WTC11 (cell line): ENCODE data around the gene OPRM1.

Source experiments
- GABPB1 ChIP-seq: sonication (generic); formaldehyde crosslinking; IDR thresholded peaks from 2 replicates; pipeline ENCODE4 v1.8.1; 2023; ENCODE audit warnings: mild to moderate bottlenecking, missing genetic modification reagents
- NR1H2 ChIP-seq: sonication (generic); formaldehyde crosslinking; IDR thresholded peaks from 2 replicates; pipeline ENCODE4 v1.9.0; 2021; ENCODE audit warnings: mild to moderate bottlenecking, moderate library complexity, missing genetic modification reagents
- ZNF263 ChIP-seq: sonication (generic); formaldehyde crosslinking; IDR thresholded peaks from 2 replicates; pipeline ENCODE4 v1.8.1; 2022; ENCODE audit warnings: low read depth, mild to moderate bottlenecking, moderate library complexity, missing genetic modification reagents

GRCh38 chr6:154122195-154122925 is 83.3 kb downstream of the OPRM1 start:
- no peak for TF ChIP-seq NR1H2
- no peak for TF ChIP-seq ZNF263 (CRISPR knock-in tag)
- no peak for TF ChIP-seq GABPB1 (CRISPR knock-in tag)
